GM12865 (cell line): ENCODE measurements around the gene PRDM2.
"Not testable (repeated sequence)": the region's sequence is repeated elsewhere in the genome, so short reads cannot be mapped to it uniquely, and the experiment has no call there.

Experiments
- DNase-seq: peaks from one replicate; pipeline ENCODE4 v3.0.0; 2010; ENCODE audit warnings: low read depth
- H3K4me3 ChIP-seq: 2 replicates; pipeline ENCODE4 v1.5.1; 2011; ENCODE audit warnings: mild to moderate bottlenecking, low read depth, low read length, control low read depth
- TF ChIP-seq, protein P1 (sequence below): IDR thresholded peaks from 2 replicates; pipeline ENCODE4 v1.5.1; 2011; ENCODE audit warnings: low read length, control low read depth, low read depth, inconsistent platforms; ENCODE audit not compliant: insufficient read depth; ENCODE audit errors: missing control alignments

The PRDM2 gene

GRCh38 chr1:13664451-13664850 is 35.5 kb upstream of the PRDM2 start:
- TF ChIP-seq, protein P1, sequence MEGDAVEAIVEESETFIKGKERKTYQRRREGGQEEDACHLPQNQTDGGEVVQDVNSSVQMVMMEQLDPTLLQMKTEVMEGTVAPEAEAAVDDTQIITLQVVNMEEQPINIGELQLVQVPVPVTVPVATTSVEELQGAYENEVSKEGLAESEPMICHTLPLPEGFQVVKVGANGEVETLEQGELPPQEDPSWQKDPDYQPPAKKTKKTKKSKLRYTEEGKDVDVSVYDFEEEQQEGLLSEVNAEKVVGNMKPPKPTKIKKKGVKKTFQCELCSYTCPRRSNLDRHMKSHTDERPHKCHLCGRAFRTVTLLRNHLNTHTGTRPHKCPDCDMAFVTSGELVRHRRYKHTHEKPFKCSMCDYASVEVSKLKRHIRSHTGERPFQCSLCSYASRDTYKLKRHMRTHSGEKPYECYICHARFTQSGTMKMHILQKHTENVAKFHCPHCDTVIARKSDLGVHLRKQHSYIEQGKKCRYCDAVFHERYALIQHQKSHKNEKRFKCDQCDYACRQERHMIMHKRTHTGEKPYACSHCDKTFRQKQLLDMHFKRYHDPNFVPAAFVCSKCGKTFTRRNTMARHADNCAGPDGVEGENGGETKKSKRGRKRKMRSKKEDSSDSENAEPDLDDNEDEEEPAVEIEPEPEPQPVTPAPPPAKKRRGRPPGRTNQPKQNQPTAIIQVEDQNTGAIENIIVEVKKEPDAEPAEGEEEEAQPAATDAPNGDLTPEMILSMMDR = no peak

DNA sequence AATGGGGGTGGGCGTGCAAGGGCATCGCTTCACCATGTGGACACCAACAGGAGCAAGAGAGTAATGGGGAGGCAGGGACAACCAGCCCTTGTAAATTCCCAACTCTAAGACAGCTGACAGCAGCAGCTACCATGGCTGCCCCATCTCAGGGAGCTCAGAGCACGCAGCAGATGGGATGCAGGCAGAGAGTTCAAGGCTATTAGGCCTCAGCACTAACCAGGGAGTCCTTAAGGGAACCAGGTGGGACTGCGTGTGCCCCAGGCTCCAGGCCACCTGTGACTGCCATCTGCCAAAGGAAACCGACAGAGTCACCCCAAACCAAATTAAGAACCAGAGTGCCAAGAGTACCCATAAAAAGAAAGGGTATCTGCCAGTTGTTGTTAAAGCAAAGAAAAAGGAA is 33.7 kb upstream of the PRDM2 start:
- no peak overlapping the region for H3K4me3 ChIP-seq
- TF ChIP-seq, protein P1 = no peak
- peak; percentile 10 for DNase-seq

More at GRCh38 chr1:13664451-13664850, 35.5 kb upstream of the PRDM2 start:
- H3K4me3 ChIP-seq = no peak overlapping the region
- DNase-seq = peak; percentile 79

DNA sequence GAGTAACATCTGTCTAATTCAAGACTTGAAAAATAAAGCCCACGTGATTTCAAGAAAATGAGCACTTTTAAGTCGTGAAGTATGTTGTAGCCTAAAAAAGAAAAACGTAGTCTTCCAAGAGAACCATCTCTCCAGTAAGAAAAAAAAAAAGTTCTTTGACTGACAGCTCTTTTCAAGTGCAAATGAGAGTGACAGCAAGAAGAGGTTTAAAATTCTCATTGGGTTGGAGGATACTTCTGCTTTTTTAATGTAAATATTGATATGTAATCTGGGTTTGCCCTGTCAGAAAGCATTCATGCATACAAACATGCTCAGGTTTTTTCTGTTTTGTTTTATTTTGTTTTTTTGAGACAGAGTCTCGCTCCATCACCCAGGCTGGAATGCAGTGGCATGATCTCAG is 32.3 kb upstream of the PRDM2 start:
- TF ChIP-seq, protein P1 = no peak
- peak; percentile 59 for DNase-seq
- H3K4me3 ChIP-seq = no peak overlapping the region; the same call in 1 of the 2 replicates

DNA sequence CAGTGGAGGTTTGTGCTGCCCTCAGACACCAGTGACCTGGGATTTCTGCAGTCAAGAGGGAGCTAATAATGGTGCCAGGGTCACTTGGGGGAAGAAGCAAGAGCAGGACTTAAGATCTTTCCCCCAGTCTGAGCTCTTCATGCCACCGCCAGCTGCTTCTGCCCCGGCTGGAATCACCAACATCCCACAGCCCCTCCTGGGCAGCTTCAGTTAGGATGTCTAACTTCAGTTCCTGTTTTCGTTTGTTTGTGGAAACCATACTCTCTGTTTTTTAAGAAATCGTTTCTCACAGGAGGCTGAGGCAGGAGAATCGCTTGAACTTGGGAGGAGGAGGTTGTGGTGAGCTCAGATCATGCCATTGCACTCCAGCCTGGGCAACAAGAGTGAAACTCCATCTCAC is 25.6 kb upstream of the PRDM2 start:
- no peak for DNase-seq
- H3K4me3 ChIP-seq = no peak overlapping the region
- TF ChIP-seq, protein P1 = no peak

GRCh38 chr1:13675151-13675651 is 24.8 kb upstream of the PRDM2 start:
- TF ChIP-seq, protein P1 = no peak
- no peak overlapping the region for H3K4me3 ChIP-seq
- no peak for DNase-seq

- no peak overlapping the region for H3K4me3 ChIP-seq
- DNase-seq = no peak
- TF ChIP-seq, protein P1 = no peak
Observed at GRCh38 chr1:13677896-13678295, 22.1 kb upstream of the PRDM2 start.

DNA sequence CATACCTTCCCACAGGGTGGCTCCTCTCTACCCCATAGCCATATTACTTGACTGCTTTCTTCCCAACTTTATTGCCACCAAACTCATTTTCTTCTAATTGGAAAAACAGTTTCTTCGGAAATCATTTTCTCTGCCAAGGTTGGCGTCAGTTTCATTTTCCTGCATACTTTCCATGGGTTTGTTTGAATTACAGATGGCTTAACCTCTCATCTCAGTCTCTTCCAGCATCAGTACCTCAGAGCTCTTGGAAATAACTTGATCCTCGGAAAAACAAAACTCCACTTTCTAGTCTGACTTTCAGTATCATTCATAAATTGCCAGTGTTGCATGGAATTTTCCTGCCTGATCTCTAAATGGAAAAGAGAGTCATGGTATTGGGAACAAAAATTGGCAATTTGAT is 20.3 kb upstream of the PRDM2 start:
- TF ChIP-seq, protein P1 = no peak
- H3K4me3 ChIP-seq = no peak overlapping the region
- no peak for DNase-seq

GRCh38 chr1:13680609-13681008 is 19.4 kb upstream of the PRDM2 start:
- DNase-seq, H3K4me3 ChIP-seq: not testable (repeated sequence)
